Superior temporal gyrus (tissue), 1 donor: Measurements from ENCODE around the gene DNAJC5G.
"Not testable (repeated sequence)": the region's sequence is repeated elsewhere in the genome, so short reads cannot be mapped to it uniquely, and the experiment has no call there.

Experiments
- DNase-seq: peaks from one replicate; pipeline ENCODE4 v3.0.0-alpha.2; 2016; ENCODE audit errors: extremely low spot score

DNAJC5G gene

DNA sequence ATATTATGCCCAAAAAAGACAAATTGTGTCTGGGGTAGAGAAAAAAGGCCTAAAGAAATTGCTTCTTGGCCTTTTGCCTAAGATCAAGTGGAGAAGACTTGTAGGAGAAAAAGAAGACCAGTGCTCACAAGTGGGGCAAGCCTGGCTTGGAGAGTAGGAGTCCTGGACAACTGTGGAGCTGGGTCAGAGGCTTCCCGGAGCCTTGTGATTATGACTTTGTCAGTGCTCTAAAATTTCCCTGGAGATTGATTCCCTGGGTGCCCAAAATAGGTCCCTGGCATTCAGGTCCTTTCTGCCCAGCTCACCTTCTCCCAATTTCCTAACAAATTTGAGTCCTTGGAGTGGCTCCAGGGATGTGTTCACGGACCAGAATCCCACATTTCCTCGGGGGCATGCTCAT lies 6.2 kb downstream of the DNAJC5G start:
- DNase-seq, result no peak

DNA sequence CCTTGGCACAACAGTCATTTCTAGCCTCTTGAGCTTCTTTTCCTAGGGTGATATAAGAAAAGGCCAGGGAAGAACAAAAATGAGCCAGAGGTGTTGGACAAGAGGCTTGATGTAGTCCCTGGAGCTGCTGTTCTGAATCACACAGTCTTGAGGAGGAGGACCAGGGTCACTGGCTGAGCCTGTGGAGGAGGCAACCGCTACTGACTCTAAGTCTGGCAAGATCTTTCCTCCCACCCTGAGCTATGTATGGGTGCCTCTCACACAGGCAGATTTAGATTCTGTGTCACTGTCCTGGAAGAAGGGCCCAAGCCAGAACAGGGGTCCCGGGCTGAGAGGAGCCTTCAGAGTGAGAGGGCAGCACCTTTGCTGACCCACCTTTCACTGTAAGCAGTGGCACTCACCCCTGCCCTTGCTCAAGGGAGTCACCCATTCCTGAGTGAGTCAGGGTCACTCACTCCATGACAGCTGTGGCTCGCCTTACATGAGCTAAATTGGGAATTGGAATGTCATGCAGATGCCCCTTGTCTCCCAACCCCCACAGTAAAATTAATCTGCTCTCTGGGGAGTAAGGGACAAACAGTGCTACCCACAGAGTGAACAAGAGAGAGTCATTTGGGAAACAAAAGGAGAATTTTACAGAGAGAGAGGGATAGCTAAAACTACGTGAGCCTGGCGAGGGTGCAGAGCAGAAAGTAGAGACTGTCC lies 6.8 kb downstream of the DNAJC5G start, which contains the start of gene TRIM54:
Gene TRIM54 (plus strand): TSS at position 575 of the 705 bp plus-strand sequence. CDS start 303 bp downstream, outside the sequence.
- no peak for DNase-seq

DNA sequence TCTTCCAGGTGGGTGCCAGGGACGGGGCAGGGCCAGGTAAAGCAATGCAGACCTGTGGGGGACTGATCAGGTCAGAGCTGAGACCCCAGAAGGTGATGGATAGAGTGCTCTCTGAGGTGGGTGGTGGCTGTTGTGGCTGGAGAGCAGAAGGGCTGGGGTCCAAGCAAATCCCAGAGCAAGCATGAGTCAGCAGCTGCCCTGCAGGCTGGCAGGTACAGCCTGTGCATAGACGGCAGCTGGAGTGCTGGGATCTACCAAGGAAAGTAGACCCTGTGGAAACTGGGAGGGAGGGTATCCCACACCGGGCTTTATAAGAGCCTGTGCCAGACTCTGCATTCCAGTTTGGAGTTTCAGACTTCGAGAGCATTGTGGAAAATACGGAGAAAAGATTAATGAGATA lies 7.7 kb downstream of the DNAJC5G start:
- DNase-seq, result no peak

DNA sequence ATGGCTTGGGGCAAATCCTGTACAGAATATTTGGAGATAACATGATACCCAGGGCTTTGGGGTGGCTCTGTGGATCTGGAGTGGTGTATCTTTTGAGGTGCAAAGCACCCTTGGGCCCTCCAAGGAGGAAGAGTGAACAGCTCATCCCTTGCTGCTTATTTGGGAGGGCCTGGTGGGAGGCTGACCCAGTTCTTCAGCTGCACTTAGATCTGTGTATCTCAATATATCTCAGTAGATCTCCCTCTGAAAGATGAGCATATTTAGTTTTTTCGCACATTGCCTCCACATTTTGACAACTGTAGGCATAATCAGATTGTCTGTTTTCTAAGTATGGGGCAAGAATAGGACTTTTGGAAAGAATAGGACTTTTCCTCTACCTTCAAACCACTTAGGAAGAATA lies 9.8 kb downstream of the DNAJC5G start:
- DNase-seq, result peak; percentile 59

DNA sequence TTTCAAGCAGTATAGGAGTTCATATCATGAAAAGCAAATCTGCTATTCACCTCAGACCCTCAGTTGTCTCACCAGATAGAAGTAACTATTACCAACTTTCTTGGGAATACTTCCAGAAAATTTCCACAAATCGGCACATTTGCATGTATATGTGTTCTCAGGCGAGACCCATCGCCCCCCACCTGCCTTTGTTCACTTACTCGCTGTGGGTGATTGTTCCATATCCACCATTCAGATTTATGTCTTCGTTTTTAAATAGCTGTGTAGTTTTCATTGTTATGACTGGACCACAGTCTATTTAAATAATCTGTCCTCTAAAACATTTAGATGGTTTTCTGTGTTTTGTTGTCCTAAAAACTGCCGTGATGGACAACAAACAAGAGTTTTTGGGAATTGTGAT lies 10.2 kb downstream of the DNAJC5G start:
- DNase-seq, result no peak

DNA sequence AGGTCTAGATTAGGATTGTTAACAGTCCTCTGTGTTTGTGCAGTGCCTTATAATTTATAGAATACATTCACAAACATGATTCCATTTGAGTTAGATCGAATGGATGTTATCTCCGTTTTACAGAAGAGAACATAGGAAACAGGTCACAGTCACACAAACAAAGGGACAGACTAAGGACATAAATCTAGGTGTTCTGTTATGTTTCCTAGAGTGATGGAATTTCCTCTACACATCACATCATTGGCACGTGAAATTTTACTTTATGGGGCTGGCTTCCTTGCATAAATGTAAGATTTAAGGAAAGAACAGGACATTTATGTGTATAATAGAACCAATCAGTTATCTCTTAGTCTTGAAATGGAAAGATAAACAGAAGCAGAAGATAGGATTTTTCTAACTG lies 13.4 kb downstream of the DNAJC5G start:
- DNase-seq, result no peak

DNA sequence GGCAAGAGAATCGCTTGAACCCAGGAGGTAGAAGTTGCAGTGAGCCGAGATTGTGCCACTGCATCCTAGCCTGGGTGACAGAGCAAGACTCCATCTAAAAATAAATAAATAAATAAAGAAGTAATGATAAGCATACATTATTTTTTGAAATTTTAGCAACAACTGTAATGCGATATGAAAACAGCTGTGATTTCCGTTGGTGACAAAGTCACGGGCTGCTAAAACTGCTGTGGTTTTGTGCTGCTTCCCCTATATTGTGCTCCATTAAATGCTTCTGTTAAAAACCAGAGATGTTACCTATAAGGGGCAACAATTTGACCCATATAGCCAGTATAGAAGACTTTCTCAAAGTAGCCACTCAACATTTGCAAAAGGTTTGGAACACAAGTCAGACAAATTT lies 15.3 kb downstream of the DNAJC5G start:
- DNase-seq, result no peak

DNA sequence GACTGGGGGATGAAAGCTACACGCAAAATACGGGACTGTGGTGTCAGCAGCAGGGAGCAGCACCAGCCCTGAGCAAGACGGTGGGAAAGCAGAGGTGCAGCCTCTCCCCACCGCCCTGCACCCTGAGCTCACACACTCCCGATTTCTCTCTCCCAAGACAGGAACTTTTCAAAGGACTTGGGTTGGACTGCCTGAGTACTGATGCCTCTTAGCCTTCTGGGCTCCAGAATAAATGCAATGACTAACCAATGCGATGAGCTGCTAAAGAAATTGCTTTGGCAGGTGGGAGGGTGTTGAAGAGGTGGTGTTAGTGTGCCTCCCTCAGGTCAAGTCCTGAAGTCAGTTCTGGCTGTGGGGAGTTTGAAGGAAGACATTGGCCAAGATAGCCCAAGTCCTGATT lies 16.6 kb downstream of the DNAJC5G start:
- DNase-seq, result no peak

DNA sequence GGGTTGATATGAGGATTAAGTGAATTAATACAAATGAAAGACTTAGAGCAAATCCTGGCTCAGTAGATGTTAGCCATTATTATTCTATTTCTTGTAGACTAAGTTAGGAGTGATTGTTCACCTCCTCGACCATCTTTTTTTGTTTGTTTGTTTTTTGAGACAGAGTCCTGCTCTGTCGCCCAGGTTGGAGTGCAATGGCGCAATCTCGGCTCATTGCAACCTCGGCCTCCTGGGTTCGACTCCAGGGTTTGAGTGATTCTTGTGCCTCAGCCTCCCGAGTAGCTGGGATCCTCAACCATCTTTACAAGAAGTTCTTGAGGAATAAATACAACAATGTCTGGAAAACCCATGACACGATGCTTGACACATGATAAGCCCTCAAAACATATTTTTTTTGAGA lies 19.7 kb downstream of the DNAJC5G start:
- no peak for DNase-seq

DNA sequence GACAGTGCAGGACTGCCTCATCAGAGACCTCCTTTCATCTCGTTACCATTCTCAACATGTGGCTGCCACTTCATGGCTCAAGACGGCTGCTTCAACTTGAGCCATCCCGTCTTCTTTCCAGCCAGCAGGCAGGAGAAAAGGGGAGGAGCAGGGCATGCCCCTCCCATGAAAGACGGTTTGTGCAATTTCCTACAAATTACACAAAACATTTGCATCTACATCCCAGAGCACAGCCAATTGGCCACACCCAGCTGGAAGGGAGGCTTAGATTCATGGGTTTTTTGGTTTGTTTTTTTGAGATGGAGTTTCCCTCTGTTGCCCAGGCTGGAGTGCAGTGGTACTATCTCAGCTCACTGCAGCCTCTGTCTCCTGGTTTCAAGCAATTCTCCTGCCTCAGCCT lies 21.2 kb downstream of the DNAJC5G start:
- DNase-seq, result no peak

DNA sequence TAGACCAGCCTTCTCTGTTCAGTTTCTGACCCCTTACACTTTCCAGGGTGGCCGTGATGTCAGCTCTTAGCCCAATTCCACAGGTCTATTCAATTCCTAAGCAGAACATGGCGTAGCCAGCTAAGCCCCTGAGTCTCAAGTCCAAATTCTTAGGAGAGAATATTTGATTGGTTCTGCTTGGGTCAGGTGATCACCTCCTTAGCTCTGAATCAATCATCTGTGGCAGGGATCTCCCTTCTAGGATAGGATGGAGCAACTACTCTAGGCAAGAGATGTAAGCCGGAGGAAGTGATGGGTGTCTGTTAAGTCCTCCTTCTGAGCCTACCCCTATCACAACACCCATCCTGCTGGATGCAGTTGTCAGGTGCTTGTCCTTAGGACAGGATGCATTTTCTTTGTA lies 22.0 kb downstream of the DNAJC5G start:
- no peak for DNase-seq

DNA sequence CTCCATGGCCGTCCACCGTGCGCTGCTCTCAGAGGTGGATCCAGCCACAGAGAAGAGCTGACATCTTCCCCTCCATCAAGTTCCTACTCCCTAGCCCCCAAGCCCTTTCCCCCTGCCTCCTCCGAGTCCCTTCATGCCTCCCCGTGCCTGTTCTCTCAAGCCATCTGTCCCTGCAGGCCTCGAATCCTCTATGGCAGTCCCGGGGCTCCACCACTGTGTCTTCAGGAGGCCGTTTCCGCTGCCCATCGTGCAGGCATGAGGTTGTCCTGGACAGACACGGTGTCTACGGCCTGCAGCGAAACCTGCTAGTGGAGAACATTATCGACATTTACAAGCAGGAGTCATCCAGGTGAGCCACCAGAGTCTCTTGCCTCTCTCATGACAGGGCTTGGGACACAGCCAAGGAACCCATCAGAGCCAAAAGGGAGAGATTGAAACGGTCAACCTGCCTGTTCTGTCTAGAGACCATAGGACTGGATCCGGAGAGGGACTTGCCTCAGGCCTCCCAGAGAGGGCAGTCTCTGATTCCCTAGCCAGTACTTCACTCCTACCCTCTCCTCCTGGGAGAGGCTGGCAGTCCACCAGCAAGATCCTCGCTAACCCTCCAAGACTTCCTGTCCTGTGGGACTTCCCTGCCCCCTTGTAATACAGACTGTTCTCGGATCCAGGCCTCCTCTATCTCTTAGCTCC lies 23.3 kb downstream of the DNAJC5G start:
- no peak for DNase-seq

DNA sequence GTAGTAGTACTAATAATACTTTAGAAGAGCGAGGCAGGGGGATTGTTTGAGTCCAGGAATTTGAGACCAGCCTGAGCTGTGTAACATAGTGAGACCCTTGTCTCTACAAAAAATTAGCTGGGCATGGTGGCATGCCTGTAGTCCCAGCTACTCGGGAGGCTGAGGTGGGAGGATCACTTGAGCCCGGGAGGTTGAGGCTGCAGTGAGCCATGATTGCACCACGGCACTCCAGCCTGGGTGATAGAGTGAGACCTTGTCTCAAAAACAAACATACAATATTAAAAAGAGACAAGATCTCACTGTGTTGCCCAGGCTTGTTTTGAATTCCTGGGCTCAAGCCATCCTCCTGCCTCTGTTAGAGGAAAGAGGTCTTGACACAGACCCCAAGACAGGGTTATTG lies 25.4 kb downstream of the DNAJC5G start:
- not testable (repeated sequence) for DNase-seq

DNA sequence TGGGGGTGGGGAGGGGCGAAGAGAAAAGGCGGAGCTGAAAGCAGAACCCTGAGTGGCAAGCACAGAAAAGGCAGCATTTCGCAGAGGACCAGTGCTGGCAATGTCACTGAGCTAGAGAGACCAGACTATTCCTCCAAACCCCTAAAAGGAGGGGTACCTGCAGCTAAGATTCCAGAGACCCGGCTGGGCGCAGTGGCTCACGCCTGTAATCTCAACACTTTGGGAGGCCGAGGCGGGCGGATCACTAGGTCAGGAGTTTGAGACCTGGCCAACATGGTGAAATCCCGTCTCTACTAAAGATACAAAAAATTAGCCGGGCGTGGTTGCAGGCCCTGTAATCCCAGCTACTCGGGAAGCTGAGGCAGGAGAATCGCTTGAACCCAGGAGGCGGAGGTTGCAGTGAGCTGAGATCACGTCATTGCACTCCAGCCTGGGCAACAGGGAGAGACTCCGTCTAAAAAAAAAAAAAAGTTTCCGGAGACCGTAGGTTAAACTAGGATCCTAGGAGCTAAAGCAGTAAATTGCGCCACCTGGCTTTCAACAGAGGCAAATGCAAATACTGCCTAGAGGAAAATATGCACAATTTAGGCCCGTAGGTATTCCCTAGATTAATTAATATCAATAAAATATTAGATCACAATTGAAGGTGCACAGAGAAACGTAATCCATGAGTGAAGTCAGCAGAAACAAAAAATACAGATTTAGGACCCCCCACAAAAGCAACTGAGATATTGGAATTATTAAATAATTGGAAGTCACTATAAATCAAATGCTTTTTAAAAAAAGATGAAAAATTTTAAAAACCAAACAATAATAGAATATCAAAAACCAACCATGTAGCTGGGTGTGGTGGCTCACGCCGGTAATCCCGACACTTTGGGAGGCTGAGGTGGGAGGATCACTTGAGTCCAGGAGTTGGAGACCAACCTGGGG lies 28.1 kb downstream of the DNAJC5G start:
- DNase-seq, result peak; percentile 80

DNA sequence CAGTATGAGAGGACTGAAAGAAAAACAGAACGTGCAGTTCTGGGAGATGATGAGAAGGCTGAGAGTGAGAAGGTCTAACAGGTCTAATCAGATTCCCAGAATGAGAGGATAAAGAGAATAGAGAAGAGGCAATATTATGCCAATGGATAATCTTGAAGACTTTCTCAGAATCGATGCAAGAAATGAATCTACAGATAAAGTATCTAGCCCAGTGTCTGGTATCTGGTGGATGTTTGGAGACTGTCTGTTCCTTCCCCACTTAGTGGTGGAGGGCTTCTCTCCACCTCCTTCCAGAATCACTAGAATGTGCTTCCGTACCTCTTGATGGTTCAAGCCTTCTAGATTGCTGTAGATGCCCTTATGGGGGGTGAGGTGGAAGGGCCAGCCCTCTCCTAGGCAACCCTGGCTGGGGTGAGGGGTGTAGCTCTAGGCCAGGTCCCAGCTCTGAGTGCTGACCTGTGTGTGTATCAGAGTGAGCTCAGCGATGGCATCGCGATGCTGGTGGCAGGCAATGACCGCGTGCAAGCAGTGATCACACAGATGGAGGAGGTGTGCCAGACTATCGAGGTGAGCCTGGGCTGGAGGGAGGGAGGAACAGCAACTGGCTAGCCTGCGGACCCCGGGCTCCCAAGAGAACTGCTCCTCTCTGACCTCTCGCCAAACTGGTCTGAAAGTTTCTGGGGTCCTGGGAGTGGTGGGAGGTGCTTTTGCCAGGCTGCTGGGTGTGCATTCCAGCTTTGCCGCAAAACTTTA lies 29.4 kb downstream of the DNAJC5G start:
- no peak for DNase-seq

DNA sequence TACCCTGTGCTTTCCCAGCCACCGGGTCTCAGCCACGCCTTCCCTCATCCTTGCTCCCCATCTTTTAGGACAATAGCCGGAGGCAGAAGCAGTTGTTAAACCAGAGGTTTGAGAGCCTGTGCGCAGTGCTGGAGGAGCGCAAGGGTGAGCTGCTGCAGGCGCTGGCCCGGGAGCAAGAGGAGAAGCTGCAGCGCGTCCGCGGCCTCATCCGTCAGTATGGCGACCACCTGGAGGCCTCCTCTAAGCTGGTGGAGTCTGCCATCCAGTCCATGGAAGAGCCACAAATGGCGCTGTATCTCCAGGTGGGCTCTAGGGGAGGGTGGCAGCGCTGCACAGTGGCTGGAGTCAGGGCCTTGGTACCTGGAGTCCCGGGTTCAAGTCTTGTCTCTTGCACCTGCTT lies 30.3 kb downstream of the DNAJC5G start:
- DNase-seq, result no peak

DNA sequence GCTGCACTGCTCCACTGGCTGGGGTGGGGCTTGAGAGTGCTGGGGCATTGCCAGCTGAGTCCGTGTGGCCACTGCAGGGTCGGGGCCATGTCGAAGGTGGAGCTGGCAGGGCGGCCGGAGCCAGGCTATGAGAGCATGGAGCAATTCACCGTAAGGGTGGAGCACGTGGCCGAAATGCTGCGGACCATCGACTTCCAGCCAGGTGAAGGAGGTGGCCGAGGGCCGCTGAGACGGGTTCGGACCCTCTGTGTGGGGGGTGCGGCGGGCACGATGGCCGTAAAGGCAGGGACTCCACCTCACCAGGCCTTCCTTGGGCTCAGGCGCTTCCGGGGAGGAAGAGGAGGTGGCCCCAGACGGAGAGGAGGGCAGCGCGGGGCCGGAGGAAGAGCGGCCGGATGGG lies 30.9 kb downstream of the DNAJC5G start:
- DNase-seq, result no peak

DNA sequence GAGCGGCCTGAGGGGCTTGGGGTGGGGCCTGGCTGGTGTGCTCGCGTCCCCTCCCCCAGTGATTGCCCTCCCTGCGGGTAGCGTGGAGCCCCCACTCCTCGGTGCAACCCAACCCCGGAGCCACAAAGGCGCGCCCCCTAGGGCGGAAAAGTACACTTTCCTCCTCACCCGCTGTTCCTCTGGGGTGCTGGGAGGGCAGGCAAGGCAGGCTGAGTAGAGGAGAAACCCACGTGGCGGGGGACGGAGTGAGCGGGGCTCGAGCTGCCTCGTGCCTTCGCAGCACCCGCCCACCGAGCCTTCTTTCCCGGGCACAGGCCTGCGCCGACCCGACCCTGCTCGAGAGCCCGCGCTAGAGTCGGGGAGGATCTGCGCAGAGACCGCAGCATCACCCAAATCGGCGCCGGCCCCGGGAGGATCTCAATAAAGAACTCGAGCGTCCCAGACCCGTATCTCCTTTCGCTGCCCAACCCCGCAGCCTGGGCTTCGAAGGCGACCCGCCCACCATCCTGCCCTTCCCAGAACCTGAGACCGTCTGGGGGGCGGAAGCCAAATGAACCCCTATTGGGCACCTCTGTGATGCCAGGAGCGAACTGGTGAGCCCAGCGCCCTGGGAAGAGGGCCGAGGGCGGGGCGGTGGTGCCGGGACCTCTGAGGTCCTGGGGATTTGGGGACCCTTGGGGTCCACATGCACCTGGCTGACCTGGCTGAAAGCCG lies 31.5 kb downstream of the DNAJC5G start:
- DNase-seq, result no peak

DNA sequence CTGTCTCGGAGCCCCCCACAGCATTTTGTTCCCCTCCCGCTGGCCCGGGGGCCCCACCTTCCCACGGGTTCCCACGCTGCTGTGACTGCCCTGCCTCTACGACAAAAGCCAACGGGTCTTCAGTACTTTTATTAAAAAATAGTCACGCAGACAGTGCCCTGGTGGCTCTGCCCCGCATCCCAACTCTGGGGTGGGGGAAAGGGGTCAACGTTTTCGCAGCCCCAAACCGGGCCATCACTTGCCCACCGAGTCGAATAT lies 32.0 kb downstream of the DNAJC5G start:
- DNase-seq, result no peak

DNA sequence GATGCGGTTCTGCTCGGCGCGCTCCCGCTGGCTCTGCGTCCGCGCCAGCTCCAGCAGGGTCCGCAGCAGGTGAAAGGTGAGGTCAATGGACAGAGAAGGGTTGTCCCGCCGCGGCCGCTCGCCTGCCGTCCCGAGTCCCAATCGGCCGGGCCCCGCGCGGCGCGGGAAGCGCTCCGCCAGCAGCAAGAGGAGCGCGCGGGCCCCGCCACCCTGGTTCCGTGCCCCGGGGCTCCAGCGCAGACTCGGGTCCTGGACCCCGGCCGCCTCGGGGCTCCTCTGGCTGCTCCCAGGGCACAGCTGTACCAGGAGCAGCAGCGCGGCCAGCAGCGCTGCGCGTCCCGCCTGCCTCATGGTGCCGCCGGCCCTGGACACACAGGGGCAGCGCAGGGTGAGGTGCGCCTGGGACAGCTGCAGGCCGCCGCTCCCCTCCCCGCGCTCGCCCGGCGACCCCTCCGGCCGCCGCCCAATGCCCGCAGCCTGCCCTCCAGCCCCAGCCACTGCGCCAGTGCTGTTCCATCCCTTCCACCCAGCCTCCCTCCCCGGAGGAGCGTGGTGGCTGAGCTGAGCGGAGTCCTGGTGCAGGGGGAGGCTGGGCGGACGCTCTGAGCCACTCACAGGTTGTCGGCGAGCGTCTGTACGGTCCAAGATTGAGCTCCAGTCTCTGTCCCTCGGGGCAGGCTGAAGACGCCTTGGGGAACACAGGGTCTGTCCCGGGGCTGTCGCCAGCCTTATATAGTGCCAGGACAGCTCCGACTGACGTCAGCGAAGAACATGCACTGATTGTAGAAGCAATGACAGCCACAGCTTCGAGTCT lies 32.5 kb downstream of the DNAJC5G start:
- no peak for DNase-seq
